Glomerular visceral epithelial cell (primary cell): ENCODE data around the gene RTTN.

ENCODE experiments used
- DNase-seq: peaks from one replicate; pipeline ENCODE4 v3.0.0-alpha.2; 2016; ENCODE audit errors: extremely low spot score

The RTTN gene

GRCh38 chr18:70028734-70029133, 176.8 kb downstream of the RTTN start:
- no peak for DNase-seq

GRCh38 chr18:70028084-70028483, 177.4 kb downstream of the RTTN start:
- DNase-seq = no peak

GRCh38 chr18:70025580-70025979, 179.9 kb downstream of the RTTN start:
- DNase-seq = no peak

DNA sequence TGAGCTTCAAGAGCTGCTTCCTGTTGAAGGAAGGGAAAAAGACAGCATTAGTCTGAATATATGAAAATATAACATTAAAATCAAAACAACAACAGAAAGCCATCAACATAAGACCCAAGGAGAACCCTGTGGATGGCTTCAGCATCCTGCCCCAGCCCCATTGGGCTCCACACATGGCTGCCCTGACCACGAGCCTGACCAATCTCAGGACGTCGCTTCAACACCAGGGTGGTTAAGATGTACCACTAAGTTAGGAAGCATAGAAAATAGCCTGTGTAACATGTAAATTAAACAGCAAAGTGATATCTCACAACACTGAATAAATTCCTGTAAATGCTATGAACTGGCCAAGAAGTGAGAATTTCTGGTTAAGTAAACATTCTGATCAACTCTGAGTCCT, 180.7 kb downstream of the RTTN start:
- DNase-seq = no peak

GRCh38 chr18:70024093-70024492, 181.4 kb downstream of the RTTN start:
- DNase-seq = no peak

DNA sequence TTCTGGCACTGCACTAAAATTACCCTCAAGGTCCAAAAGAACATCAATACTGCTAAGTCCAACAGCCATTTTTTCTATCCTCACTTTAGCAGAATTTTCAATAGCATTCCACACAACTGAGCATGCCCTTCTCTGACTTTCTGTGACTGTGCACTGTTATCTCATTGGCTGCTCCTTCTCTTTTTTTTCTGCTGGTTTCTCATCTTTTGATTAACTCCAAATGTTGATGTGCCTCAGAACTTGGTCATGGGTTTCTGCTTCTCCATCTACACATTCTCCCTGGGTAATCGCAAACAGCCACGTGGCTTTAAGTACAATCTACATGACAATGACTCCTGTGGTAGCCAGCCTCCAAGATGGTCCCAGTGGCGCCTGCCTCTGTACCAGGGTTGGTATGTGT, 182.9 kb downstream of the RTTN start:
- no peak for DNase-seq

GRCh38 chr18:70021498-70021897, 184.0 kb downstream of the RTTN start:
- no peak for DNase-seq

- DNase-seq = no peak
Observed at GRCh38 chr18:70021043-70021442, 184.4 kb downstream of the RTTN start.

DNA sequence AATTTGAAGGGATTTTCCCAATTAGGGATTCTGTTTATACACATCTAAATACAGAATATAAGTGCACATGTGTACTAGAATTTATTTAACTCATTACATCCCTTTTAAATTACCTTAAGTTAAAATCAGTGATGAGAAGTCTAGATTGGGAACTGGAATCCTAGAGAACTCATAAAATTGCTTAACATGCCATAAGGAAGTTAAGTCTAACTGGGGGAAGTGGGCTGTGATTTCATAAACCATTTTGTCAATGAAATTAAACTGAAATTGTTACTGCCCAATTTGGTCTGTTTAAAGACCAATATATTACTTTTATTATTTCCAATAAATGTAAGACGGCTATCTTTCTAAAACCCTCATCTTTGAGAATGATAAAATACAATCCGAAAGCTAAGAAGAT, 185.5 kb downstream of the RTTN start:
- no peak for DNase-seq

DNA sequence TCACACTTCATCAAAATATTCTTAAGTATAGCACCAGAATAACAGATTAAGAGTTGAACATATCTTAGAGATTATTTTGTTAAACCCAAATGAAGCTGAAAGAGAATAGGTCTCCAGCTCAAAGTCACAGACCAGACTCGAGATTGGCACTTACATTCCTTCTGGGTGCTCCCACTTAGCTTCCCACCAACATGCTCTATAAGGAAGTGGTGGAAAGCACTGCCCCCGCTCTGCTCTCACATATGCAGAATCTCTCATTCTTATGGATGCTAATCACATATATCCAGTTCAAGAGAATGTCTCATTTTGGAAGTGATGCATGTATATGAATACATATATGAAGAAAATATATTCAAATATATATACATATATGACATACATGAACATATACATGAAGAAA, 186.4 kb downstream of the RTTN start:
- no peak for DNase-seq

GRCh38 chr18:70015127-70015526, 190.4 kb downstream of the RTTN start:
- peak; percentile 31 for DNase-seq

- no peak for DNase-seq
Observed at GRCh38 chr18:70005580-70005979, 199.9 kb downstream of the RTTN start.

DNA sequence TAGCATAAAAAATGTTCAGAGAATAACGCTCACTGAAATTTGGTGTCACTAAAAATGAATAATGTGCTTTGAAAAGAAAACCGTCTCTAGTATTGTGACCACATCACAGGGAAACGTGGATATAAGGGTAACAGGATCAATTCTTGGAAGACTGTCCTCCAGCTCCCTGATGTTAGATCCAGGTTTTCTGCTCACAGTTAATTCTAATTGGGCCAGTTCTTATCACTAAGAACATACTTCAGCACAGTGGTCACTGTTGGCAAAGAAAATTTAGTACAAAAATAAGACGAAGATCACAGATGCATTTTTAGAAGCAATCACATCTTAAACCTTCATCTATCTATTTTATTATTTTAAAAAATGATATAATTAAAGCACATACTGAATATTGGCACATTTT, 200.8 kb downstream of the RTTN start:
- no peak for DNase-seq

GRCh38 chr18:69999656-70000055, 205.8 kb downstream of the RTTN start:
- DNase-seq = no peak

DNA sequence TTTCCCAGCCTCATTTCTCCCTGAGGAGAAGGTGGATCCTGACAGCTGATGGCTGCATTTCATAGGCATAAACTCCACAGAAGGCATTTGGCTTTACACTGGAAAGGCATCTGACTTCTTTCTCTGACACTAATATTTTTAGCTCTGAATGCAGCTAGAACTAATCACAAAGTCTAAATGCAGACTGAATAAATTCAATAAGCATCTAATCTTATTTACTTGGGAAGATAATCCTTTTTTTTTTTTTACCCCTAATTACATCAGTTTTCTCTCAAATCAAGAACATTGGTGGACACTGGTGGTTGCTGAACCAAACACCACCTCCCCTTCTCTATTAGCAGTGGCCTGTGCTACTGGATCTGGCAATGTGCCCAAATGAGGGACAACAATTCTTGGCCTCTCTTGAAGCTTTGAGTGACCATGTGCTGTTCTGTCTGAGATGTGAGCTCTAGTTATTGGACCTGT, 206.9 kb downstream of the RTTN start:
- no peak for DNase-seq

DNA sequence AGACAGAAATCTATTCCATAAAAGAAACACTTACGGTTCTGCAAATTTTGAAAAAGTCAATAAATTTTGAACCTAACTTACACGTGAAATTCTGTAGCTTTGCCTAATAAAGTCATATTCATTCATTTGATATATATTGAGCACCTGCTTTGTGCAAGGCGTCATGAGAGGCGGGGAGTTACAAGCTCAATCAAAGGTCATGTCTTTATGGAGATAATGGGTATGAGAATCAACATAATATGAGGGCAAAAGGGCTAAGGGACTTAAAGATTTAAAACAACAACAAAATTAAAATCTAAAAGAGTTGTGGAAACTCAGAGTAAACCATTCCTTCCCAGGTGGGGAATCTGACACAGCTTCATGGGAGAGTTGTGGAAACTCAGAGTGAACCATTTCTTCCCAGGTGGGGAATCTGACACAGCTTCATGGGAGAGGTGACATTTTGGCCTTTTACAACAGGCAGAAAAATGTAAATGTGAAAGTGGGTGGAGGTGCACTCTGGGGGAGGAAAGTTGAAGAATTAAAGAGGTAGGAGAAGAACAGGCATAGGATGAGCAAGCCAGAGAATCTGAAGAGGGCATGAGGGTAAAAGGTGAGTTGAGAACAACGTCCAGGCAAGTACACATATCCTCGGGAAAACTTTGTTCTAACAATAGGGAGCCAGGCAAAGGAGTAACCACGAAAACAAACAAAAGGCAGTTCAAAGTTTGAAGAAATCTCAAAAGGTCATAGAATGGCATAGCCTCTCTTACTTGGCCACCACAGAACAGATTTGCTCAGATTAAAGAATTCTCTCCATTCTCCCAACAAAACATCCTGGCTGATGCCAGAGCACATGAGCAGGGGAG, 208.3 kb downstream of the RTTN start:
- DNase-seq = no peak

- no peak for DNase-seq
Observed at GRCh38 chr18:69996417-69996816, 209.1 kb downstream of the RTTN start.

DNA sequence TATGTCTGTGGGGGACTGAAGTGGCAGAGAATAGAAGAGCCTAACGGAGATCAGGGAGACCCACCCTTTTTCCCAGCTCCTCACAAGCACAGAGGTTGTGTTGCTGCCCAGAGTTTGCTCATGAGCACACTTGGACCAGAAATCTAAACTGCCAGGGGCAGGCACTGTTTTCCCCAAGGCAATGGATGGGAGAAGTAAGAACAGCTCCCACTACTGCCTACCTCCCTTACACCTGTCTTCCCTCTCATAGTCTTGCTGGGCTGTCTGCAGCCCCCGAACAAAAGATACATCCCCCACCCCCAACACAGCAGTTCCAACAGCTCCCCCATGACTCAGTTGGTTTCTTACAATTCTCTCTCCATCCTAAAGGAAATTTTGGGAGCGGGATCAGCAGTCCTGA, 209.7 kb downstream of the RTTN start:
- DNase-seq = no peak

DNA sequence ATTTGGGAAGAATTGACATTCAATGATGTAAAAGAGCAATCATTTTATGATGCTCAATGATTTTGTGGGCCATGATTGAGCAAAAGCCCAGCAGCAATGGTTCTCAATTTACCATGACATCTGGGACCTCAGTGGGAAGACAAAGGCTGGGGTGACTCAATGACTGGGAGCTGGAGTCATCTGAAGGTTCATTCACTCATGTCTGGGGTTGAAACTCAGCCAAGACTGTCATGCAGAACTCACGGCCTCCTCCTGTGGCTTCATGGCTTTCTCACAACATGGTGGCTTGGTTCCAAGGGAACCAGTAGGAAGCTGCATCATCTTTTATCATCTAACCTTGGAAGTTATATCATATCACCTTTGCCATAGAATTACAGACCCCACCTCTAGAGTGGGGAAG, 212.7 kb downstream of the RTTN start:
- peak; percentile 50 for DNase-seq

- no peak for DNase-seq
Observed at GRCh38 chr18:69987870-69988269, 217.6 kb downstream of the RTTN start.

- DNase-seq = no peak
Observed at GRCh38 chr18:69985239-69985638, 220.2 kb downstream of the RTTN start.

DNA sequence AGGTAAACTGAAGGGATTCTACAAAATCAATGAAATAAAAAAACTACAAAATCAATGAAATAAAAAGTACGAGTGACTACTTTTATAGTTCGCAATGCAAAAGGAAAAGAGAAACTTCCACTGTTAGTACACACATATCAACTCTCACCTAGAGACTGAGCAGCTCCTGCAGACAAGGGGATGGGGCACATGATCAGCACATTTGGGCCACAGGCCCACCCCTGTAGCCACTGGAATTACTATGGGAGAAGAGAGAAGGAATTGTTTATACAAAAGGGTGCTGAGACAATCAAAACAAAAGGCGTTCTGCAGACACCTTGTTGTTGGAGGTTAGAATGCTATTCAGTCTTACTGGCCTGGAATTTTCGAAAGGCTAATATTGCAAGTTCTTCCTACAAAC, 223.1 kb downstream of the RTTN start:
- no peak for DNase-seq

DNA sequence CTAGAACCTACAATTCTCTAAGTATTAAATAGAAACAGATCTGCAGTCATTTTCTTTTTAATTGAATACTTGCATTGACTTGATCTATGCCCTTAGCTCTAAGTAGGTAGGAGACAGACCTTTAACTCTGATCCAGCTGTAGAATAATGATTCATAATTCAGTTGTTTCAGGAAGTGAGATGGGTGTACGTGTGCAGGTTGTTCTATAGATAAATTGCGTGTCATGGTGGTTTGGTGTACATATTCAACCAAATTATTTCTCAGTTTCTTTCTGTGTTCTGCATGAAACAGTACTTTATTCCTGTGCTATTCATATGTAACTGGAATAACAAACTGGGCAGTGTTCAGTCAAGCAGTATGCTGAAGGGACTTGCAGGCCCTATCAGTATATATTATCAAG, 223.5 kb downstream of the RTTN start:
- no peak for DNase-seq
